PFSK-1 (cell line): Measurements from ENCODE around the gene TAGLN.

Experiments
- FOXP2 ChIP-seq: optimal IDR thresholded peaks from 2 replicates; pipeline ENCODE3; 2011; ENCODE audit warnings: borderline replicate concordance, control low read depth, inconsistent platforms; ENCODE audit not compliant: insufficient read depth; ENCODE audit errors: extremely low read length, extremely low read depth
- POLR2AphosphoS5 ChIP-seq: IDR thresholded peaks from 2 replicates; pipeline ENCODE4 v1.6.1; 2012; ENCODE audit warnings: low read depth, mild to moderate bottlenecking, control low read depth, low read length, moderate library complexity
- SIN3A ChIP-seq: IDR thresholded peaks from 2 replicates; pipeline ENCODE4 v1.6.1; 2012; ENCODE audit warnings: mild to moderate bottlenecking, low read length, moderate library complexity, borderline replicate concordance; ENCODE audit not compliant: insufficient read depth
- TAF1 ChIP-seq: IDR thresholded peaks from 2 replicates; pipeline ENCODE4 v1.6.1; 2012; ENCODE audit warnings: low read length, control low read depth, borderline replicate concordance; ENCODE audit not compliant: insufficient read depth
- TF ChIP-seq, protein P1 (sequence below), 2 experiments: IDR thresholded peaks; 2 replicates each; pipeline versions ENCODE4 v1.6.1 to v1.8.0; 2011 to 2012; ENCODE audit warnings: low read depth in 2 of 2, low read length in 2 of 2, control low read depth in 1 of 2, inconsistent platforms in 1 of 2, mild to moderate bottlenecking in 1 of 2, moderate library complexity in 1 of 2; ENCODE audit not compliant: insufficient read depth in 1 of 2

Gene TAGLN

DNA sequence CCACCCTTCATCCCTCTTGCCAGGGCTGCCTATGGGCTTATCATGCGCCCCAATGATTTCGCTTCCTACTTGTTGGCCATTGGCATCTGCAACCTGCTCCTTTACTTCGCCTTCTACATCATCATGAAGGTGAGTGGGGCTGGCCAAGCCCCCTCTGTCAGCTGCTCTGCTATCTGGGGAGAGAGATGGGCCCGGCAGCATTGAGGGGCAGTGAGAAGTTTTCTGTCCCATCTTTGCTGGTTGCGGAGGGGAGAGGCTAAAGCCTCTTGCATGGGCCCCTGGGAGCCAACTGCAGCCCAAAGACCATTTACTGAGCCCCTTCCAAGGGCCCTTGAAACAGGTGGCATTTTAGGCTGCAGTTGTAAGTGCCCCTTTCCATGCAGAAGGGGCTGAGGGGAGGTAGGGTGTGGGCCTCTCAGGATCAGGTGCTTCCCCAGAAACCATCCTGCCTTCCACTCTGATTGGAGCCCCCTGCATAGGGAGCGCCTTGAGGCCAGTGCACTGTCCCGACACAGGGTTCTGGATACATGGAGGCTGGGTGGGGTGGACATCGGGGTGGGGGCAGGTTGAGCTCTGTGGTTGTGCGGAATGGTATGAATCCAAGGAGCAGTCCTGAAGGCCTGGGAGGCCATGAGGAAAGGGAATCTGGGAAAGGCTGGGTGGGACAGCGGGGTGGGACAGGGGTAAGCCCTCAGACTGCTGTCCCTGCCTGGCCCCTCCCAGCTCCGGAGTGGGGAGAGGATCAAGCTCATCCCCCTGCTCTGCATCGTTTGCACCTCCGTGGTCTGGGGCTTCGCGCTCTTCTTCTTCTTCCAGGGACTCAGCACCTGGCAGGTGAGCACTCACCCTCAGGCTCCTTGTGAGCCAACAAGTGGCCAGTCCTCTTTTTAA lies 5.8 kb upstream of the TAGLN start:
- no peak for TF ChIP-seq SIN3A
- no peak for TF ChIP-seq POLR2AphosphoS5
- TF ChIP-seq FOXP2, result no peak
- no peak for TF ChIP-seq TAF1
- TF ChIP-seq, protein P1, sequence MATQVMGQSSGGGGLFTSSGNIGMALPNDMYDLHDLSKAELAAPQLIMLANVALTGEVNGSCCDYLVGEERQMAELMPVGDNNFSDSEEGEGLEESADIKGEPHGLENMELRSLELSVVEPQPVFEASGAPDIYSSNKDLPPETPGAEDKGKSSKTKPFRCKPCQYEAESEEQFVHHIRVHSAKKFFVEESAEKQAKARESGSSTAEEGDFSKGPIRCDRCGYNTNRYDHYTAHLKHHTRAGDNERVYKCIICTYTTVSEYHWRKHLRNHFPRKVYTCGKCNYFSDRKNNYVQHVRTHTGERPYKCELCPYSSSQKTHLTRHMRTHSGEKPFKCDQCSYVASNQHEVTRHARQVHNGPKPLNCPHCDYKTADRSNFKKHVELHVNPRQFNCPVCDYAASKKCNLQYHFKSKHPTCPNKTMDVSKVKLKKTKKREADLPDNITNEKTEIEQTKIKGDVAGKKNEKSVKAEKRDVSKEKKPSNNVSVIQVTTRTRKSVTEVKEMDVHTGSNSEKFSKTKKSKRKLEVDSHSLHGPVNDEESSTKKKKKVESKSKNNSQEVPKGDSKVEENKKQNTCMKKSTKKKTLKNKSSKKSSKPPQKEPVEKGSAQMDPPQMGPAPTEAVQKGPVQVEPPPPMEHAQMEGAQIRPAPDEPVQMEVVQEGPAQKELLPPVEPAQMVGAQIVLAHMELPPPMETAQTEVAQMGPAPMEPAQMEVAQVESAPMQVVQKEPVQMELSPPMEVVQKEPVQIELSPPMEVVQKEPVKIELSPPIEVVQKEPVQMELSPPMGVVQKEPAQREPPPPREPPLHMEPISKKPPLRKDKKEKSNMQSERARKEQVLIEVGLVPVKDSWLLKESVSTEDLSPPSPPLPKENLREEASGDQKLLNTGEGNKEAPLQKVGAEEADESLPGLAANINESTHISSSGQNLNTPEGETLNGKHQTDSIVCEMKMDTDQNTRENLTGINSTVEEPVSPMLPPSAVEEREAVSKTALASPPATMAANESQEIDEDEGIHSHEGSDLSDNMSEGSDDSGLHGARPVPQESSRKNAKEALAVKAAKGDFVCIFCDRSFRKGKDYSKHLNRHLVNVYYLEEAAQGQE (IDR thresholded peaks at IDR 0.05; ENCODE audit: insufficient read depth in 1 of 2, low read depth in 2 of 2, low read length in 2 of 2), result no peak

DNA sequence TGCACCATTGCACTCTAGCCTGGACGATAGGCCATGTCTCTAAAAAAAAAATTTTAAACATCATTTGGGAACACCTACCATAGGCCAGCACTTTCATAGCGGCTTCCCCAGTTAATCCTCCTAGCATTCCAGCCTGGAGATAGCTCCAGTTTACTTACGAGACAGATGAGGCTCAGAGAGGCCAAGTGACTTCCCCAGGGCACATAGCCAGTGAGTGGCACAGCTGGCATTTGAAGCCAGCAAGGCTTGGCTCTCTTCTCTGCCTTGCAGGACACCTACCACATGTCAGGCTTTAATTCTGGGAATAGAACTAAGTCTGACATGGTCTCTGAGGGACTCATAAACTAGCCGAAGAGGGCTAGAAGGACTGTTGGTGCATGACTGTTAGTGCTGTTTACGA lies 4.9 kb upstream of the TAGLN start:
- TF ChIP-seq FOXP2, result no peak
- TF ChIP-seq, protein P1 (IDR thresholded peaks at IDR 0.05; ENCODE audit: insufficient read depth in 1 of 2, low read depth in 2 of 2, low read length in 2 of 2), result no peak

DNA sequence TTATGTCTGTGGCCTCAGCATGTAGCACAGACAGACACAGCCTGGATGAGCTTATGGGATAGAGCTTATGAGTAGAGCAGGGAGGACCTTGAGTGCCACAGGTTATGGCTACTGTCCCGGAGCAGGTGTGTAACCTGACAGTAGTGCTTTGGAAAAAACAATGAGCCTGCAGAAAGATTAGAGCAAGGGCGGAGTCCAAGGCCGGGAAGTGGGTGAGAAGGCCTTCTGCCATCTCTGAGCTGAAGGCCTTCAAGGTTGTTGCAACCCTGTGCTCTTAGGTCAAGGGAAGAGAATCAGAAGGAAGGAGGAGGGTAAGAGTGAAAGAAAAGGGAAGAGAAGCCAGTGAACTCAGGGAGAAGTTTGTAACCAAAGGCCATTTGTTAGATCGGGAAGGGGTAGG lies 3.9 kb upstream of the TAGLN start:
- TF ChIP-seq, protein P1 (IDR thresholded peaks at IDR 0.05; ENCODE audit: insufficient read depth in 1 of 2, low read depth in 2 of 2, low read length in 2 of 2), result no peak
- no peak for TF ChIP-seq SIN3A
- TF ChIP-seq POLR2AphosphoS5, result no peak
- no peak for TF ChIP-seq TAF1
- no peak for TF ChIP-seq FOXP2

DNA sequence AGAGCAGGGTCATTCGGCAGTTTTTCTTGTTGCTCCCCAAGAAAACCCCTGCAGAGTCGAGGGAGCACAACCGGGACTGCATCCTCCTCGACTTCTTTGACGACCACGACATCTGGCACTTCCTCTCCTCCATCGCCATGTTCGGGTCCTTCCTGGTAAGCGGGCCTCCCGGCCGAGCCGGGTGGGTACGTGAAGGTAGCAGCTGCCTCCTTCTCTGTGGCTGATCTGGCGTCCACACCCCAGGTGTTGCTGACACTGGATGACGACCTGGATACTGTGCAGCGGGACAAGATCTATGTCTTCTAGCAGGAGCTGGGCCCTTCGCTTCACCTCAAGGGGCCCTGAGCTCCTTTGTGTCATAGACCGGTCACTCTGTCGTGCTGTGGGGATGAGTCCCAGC lies 3.4 kb upstream of the TAGLN start:
- TF ChIP-seq, protein P1 (IDR thresholded peaks at IDR 0.05; ENCODE audit: insufficient read depth in 1 of 2, low read depth in 2 of 2, low read length in 2 of 2), result no peak
- no peak for TF ChIP-seq POLR2AphosphoS5
- no peak for TF ChIP-seq FOXP2
- no peak for TF ChIP-seq TAF1
- TF ChIP-seq SIN3A, result no peak
